Fibroblast of skin of back (primary cell): Measurements from ENCODE around the gene THRAP3.
"Not testable (repeated sequence)": the region's sequence is repeated elsewhere in the genome, so short reads cannot be mapped to it uniquely, and the experiment has no call there.

Source experiments
- DNase-seq: peaks from one replicate; pipeline ENCODE4 v3.0.0-alpha.2; 2013

THRAP3 gene

DNA sequence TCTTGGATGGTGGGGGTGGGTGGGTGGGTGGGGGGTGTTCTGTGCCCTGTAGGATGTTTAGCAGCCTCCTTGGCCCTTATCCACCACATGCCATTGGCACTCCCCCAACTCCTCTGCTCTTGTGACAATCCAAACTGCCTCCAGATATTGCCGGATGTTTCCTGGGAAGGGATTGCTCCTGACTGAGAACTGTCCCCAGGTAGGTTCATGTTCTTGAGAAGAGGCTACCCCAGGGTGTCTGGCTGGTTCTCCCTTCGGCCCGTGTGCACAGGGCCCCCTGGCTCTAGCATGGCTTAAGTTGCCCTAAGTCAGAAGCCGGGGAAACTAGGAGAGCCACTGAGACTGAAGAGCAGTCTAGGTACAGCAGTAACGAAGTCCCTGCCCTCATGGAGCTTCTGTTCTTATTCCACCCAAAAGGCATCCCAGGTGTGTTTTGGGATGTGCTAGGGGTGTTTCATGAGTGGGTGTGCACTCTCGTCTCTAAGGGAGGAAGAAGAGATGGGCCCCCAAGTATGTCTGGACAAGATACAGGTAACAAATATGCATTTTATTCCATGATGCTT lies 19.8 kb upstream of the THRAP3 start:
- peak; percentile 35 for DNase-seq

- no peak for DNase-seq
Observed at GRCh38 chr1:36206323-36206858, 17.9 kb upstream of the THRAP3 start.

DNA sequence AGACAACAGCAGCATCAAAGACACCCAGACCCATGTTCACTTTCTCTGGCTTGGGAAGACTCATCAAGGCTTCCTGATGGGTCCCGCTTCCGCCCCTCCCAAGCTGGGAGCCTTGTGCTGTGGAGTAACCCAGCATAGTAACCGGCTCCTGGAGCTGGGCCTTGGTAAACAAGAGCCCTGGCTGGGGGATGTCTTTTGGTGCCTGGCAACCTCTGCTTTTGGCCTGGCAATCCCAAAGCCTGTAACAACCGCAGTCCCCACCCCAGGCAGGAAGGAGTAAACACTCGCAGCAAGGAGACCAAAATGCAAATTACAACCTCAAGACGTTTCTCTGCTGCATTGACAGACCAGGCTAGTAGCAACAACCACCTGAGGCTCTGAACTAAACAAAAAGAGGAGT lies 16.9 kb upstream of the THRAP3 start:
- peak; percentile 49 for DNase-seq

DNA sequence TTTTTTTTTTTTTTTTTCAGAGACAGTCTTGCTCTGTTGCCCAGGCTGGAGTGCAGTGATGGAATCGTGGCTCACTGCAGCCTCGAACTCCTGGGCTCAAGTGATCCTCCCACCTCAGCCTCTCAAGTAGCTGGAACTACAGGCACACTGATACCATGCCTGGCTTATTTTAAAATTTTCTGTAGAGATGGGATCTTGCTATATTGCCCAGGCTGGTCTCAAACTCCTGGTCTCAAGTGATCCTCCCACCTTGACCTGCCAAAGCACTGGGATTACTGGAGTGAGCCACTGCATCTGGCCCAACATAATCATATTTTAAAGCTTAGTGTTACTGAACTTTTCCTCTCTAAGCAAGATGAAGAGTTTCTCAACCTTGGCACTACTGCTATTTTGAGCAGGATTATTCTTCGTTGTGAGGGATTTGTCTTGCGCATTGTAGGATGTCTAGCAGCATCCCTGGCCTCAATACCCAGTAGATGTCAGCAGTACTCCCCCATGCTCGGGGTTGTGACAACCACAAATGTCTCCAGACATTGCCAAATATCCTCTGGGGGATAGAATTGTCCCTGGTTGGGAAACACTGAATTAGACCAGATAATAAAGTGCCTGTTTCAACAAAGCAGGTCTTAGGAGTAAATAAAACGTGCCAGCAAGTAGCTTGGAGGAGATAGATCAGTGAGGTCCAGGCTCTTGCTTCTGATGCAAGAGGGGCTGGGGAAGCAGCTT lies 15.1 kb upstream of the THRAP3 start:
- DNase-seq, result no peak

- no peak for DNase-seq
Observed at GRCh38 chr1:36211307-36211706, 12.9 kb upstream of the THRAP3 start.

DNA sequence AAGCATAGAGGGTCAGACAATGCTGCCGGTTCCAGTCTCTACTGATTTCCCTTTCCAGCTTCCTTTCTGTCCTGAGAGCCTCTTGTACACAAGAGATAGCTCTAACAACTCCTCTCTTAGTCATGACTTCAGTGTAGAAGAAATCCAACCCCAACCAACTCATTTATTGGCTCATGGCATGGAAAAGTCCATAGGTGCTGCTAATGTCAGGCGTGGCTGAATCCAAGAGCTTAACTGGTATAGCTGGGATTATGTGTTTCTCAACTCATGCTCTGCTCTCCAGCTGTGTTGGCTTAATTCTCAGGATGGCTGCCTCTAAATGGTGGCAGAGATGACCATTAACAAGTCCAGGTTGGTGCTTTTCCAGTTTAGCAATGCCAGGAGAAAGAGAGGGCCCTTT lies 12.4 kb upstream of the THRAP3 start:
- DNase-seq, result no peak

- DNase-seq, result peak; percentile 19
Observed at GRCh38 chr1:36212782-36213181, 11.5 kb upstream of the THRAP3 start.

- DNase-seq, result peak; percentile 26
Observed at GRCh38 chr1:36217670-36218069, 6.6 kb upstream of the THRAP3 start.

- DNase-seq, result not testable (repeated sequence)
Observed at GRCh38 chr1:36221901-36222300, 2.3 kb upstream of the THRAP3 start.

DNA sequence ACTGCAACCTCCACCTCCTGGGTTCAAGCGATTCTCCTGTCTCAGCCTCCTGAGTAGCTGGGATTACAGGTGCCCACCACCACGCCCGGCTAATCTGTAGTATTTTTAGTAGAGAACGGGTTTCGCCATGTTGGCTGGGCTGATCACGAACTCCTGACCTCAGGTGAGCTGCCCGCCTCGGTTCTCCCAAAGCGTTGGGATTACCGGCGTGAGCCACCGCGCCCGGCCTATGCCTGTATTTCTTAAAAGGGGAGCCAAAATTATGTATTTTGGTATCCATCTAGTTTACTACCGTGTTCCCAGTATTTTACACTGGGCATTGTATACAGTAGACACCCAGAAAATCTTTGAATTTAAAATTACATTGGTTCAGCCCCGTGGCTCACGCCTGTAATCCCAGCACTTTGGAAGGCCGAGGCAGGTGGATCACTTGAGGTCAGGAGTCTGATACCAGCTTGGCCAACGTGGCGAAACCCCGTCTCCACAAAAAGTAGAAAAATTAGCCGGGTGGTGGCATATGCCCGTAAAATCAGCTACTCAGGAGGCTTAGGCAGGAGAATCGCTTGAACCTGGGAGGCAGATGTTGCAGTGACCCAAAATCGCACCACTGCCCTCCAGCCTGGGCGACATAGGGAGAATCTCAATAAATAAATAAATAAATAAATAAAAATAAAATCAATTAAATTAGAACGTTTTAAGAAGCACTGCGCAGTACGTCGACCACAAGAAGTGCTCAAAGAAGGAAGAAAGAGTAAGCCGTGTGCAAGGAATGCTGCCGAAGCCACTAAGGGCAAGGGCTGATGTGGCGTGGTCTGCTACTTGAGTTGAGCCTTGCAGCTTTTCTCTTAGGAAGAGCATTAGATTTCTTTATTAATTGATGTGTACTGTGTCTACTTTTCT lies 1.5 kb upstream of the THRAP3 start:
- DNase-seq, result no peak

GRCh38 chr1:36223381-36223995 lies 755 bp upstream of the THRAP3 start:
- peak; percentile 56 for DNase-seq

- peak; percentile 92 for DNase-seq
Observed at GRCh38 chr1:36224537-36225282, 467 bp downstream of the THRAP3 start.

GRCh38 chr1:36225283-36225899 lies 1.1 kb downstream of the THRAP3 start:
- no peak for DNase-seq

- DNase-seq, result not testable (repeated sequence)
Observed at GRCh38 chr1:36230279-36230678, 6.0 kb downstream of the THRAP3 start.

DNA sequence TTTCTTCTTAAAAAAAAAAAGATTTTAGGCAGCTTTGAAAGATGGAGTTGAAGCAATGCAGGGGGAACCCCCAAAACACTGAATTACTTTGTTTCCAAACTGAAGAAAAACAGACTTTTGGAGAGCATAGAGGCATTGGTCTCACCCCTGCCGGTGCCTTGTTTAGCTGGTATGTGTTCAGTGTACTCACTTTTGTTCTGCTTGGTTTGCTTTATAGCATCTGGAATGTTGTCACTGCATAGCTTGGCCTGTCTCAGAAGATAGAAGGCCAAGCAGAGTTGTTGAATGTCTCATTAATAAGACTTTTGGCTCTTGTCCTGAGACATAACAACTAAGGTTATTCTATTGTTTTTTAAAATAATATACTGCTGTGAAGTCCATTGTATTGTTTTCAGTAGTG lies 6.9 kb downstream of the THRAP3 start:
- peak; percentile 10 for DNase-seq

- no peak for DNase-seq
Observed at GRCh38 chr1:36232212-36233095, 8.2 kb downstream of the THRAP3 start.

- no peak for DNase-seq
Observed at GRCh38 chr1:36236302-36236701, 12.1 kb downstream of the THRAP3 start.

- peak; percentile 43 for DNase-seq
Observed at GRCh38 chr1:36238433-36238832, 14.2 kb downstream of the THRAP3 start.

DNA sequence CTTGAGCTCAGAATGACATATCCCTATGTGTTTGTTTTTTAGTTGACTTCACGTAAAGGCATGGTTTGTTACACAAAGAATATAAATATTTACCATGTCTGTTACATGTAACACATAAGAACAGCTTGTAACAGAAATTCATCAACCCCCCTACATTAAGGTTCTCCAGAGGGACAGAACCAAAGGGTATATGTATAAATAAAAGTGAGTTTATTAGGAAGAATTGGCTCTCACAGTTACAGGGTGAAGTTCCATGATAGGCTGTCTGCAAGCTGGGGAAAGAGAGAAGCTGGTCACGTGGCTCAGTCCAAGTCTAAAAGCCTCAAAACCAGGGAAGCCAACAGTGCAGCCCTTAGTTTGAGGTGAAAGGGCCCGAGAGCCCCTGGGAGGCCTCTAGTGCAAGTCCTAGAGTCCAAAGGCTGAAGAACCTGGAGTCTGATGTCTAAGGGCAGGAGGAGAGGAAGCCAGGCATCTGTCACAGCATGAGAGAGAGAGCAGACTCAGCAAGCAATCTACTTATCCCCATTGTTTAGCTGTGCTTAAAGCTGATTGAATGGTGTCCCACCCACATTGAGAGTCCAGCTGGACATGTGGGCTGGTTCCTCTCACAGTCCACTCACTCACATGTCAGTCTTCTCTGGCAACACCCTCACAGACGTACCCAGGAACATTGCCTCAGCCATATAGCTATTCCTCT lies 15.8 kb downstream of the THRAP3 start:
- DNase-seq, result no peak

GRCh38 chr1:36247538-36247937 lies 23.3 kb downstream of the THRAP3 start:
- DNase-seq, result no peak
